ENCODE results near the gene HINT3.
A peak's percentile ranks its signal among the peaks of the same experiment; 100 is the strongest.
"Not testable (repeated sequence)": the region's sequence is repeated elsewhere in the genome, so short reads cannot be mapped to it uniquely, and the experiment has no call there.

HINT3 gene

DNA sequence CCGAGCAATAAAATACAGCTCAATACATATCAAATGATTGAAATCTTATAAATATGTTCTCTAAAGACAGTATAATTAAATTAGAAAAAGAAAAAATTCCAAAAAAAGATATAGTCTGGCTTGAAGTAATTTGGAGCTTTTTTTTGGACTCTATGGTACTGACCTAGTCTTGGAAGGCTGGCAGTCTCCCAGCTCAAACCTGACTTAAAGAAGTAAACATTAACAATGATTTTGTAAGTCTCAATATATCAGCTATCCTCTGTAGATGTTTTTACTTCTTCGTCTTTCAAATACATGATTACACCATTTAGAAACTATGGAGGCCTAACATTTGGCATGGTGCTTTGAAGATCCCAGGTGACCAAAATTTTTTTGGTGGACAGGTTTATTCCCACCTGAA, 14.2 kb downstream of the HINT3 start:
- in situ Hi-C loops (cut with HindIII; ENCODE audit: low sequenced_read_pairs): loop anchor here (25.0 kb wide), 1 partner anchor 183 kb away; the partner anchor contains the start of gene NCOA7

DNA sequence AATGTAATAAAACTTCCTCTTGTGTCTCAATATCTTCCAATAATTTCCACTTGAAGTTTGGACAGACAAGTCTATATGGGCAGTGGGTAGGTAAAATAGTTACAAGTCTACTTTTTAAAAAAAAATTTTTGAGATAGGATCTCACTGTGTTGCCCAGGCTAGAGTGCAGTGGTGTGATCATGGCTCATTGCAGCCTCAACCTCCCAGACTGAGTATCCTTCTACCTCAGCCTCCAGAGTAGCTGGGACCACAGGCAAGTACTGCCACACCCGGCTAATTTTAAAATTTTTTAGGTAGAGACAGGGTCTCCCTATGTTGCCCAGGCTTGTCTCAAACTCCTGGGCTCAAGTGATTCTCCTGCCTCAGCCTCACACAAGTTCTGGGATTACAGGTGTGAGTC, 15.9 kb downstream of the HINT3 start:
- not testable (repeated sequence) for H3K4me3 ChIP-seq (ENCODE audit: low read depth, low read length); DNase-seq (ENCODE audit: low read depth)
- in situ Hi-C loops (cut with HindIII; ENCODE audit: low sequenced_read_pairs): loop anchor here (25.0 kb wide), 1 partner anchor 185 kb away; the partner anchor contains the start of gene NCOA7

More for the DNA sequence above, 14.2 kb downstream of the HINT3 start:
- DNase-seq (ENCODE audit: low read depth): no peak
- TF ChIP-seq, protein P1, sequence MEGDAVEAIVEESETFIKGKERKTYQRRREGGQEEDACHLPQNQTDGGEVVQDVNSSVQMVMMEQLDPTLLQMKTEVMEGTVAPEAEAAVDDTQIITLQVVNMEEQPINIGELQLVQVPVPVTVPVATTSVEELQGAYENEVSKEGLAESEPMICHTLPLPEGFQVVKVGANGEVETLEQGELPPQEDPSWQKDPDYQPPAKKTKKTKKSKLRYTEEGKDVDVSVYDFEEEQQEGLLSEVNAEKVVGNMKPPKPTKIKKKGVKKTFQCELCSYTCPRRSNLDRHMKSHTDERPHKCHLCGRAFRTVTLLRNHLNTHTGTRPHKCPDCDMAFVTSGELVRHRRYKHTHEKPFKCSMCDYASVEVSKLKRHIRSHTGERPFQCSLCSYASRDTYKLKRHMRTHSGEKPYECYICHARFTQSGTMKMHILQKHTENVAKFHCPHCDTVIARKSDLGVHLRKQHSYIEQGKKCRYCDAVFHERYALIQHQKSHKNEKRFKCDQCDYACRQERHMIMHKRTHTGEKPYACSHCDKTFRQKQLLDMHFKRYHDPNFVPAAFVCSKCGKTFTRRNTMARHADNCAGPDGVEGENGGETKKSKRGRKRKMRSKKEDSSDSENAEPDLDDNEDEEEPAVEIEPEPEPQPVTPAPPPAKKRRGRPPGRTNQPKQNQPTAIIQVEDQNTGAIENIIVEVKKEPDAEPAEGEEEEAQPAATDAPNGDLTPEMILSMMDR (IDR thresholded peaks at IDR 0.05; ENCODE audit: low read depth, low read length, missing control alignments): no peak
- H3K4me3 ChIP-seq (ENCODE audit: low read depth, low read length): no peak overlapping the region

DNA sequence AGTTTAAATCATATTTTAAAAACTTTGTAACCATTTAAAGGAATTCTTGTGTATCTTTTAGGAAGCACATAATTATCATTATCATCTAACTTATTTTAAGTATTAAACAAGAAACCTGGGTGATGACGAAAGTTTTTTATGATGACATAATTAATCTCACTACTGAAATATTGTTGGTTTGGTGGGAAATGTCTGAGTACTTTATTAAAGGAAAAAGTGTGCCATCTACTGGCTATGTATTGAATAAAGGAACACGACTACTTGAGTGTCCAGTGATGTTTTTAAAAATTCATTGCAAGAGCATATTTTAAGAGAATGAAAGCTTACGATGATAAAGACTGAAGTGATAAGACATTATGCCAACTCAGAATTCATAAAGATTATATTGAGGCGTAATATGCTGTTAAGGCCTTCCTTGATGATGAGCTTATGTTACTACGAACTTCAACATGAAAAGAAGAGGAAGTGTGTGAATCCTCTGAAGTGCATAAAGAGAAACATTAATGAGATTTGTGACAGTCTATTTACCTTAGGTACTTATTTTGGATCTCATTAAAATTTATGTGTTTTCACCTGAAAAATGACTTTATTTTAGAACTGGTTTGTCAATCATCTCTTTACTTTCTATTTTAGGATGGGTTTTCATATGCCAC, 17.8 kb downstream of the HINT3 start:
- DNase-seq (ENCODE audit: low read depth): peak; percentile 43
- TF ChIP-seq, protein P1 (IDR thresholded peaks at IDR 0.05; ENCODE audit: low read depth, low read length, missing control alignments): peak; percentile 8
- in situ Hi-C loops (cut with HindIII; ENCODE audit: low sequenced_read_pairs): loop anchor here (25.0 kb wide), 1 partner anchor 187 kb away; the partner anchor contains the start of gene NCOA7
- no peak overlapping the region for H3K4me3 ChIP-seq (ENCODE audit: low read depth, low read length)

DNA sequence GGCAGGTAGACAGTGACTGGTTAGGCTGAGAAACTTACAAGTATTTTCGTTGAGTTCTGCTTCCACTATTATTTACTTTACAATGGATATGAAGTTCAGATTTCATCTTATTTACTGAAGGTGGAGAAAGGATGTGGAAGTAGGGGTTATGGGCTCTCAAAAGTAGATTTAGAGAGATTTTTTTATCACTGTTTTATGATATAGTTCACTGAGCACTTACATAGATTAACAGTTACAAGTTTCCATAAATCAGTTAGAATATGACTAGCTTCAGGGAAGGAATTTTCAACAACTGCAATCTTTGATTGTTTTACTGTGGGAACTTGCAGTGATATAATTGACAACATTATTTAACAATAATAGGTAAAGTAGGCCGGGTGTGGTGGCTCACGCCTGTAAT, 22.5 kb downstream of the HINT3 start:
- no peak overlapping the region for H3K4me3 ChIP-seq (ENCODE audit: low read depth, low read length)
- in situ Hi-C loops (cut with HindIII; ENCODE audit: low sequenced_read_pairs): no loop called here
- TF ChIP-seq, protein P1 (IDR thresholded peaks at IDR 0.05; ENCODE audit: low read depth, low read length, missing control alignments): no peak
- no peak for DNase-seq (ENCODE audit: low read depth)

DNA sequence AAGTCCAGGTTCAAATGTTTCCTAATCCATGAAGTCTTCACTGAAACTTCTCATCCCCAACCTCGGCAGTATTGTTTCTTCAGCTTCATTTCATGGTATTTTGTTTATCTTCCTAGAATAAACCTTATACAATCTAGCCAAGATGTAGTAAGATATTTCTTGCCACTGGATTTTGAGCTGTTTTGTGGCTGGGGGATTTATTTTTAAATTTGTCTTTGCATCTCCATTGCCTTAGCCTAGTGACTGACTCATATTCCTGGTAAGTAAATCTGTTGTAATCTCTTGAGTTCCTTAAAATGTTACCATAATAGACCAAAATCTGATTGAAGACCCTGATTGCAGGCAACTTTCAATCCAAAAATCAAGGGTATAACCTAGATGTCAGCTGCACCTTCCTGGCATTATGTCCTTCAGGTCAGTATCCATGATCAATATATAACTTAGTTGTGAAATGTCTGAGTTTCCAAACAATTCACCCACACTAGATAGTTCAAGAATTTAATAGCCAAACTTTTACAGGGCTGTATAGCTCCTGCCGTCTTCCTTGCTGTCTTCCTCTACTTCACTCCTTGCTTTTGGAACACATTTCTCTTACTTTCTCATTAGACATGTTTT, 25.1 kb downstream of the HINT3 start:
- H3K4me3 ChIP-seq (ENCODE audit: low read depth, low read length): no peak overlapping the region
- DNase-seq (ENCODE audit: low read depth): no peak
- in situ Hi-C loops (cut with HindIII; ENCODE audit: low sequenced_read_pairs): no loop called here
- TF ChIP-seq, protein P1 (IDR thresholded peaks at IDR 0.05; ENCODE audit: low read depth, low read length, missing control alignments): no peak

DNA sequence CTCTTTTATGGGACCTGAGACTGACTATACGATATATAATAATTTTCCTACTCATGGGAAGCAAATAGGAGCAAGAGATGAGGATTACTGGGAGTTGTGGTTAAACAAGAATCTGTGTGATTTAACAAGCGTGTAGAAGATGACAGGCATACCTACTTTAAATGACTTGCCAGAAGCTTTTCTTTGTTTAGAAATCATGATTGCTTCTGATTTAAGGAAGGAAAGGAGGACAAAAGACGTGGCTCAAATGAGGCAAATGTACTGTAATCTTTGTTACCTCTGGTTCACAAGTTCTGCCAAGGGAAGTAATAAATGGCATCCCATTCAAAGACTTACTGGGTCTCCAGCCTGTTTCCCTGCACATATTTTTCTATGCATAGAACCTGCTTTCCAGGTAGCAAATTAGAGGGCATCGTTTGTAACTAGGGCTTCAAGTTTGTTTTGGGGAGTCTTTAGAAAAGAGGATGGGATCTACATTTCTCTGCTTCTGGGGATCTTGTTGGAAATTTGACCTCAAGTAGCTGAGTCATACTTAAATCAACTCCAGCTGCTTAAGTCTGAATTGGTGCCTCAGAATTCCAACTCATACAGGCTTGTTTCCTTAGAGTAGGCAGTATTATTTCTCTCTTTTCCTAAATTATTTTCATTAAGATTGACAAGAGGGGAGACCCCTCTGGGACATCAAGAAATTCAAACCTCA, 26.8 kb downstream of the HINT3 start:
- in situ Hi-C loops (cut with HindIII; ENCODE audit: low sequenced_read_pairs): no loop called here
- DNase-seq (ENCODE audit: low read depth): peak; percentile 52
- TF ChIP-seq, protein P1 (IDR thresholded peaks at IDR 0.05; ENCODE audit: low read depth, low read length, missing control alignments): no peak
- no peak overlapping the region for H3K4me3 ChIP-seq (ENCODE audit: low read depth, low read length)

DNA sequence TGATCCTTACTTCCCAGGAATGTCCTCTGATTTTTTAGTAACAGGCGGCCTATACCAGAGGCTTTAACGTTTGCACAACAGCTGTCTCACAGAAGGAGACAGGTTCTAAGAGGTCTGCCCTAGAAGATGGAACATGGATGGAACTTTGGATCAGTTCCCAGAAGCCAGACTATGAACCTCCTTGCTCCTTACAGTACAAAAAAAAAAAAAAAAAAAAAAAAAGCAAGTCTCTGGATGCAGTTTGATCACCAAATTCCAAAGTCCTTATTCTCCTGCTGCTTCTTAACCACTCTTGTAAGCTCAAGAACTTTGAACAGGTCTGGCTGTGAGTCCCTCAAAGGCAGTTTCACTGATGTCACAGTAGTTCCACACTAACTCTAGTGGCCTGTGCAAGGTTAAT, 27.7 kb downstream of the HINT3 start:
- no peak overlapping the region for H3K4me3 ChIP-seq (ENCODE audit: low read depth, low read length)
- in situ Hi-C loops (cut with HindIII; ENCODE audit: low sequenced_read_pairs): no loop called here
- DNase-seq (ENCODE audit: low read depth): no peak
- TF ChIP-seq, protein P1 (IDR thresholded peaks at IDR 0.05; ENCODE audit: low read depth, low read length, missing control alignments): no peak
